ENCODE results near the gene MGST2.

Gene MGST2

DNA sequence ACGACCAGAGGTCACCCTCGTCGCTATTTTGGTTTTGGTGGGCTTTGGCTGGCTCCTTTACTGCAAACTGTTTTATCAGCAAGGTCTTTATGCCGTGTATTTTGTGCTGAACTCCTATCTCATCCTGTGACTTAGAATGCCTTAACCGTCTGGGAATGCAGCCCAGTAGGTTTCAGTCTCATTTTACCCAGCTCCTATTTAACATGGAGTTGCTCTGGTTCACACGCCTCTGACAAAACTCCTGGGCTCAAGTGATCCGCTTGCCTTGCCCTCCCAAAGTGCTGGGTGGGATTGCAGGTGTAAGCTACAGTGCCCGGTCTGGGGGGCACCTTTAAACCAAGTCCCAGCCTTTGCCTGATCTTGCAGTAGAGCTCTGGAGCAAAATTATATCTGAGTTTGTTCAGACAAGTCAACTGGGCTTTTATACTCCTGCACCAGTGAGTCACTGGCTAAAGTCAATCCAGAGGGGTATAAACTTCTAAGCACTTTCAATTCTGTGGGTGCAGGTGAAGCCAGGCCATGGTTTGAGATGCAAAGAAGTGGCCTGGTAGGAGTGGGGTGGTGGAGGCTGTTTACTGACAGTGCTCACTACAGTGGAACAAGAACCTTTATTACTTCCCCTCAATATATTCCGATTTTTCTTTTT is 50.2 kb downstream of the MGST2 start:
- H3K9ac ChIP-seq (ENCODE audit: low read length), result no peak overlapping the region
- no peak overlapping the region for H3K4me3 ChIP-seq (ENCODE audit: low read depth in 1 of 2, low read length in 2 of 2)
- no peak overlapping the region for H3K27ac ChIP-seq (ENCODE audit: low read depth, low read length)
- peaks cover 24% of the 10 kb centered on the region for H3K4me1 ChIP-seq (ENCODE audit: insufficient read depth, low read length)
- peaks cover 8% of the 10 kb centered on the region for H3K36me3 ChIP-seq (ENCODE audit: insufficient read depth, low read length)
- H3K9me3 ChIP-seq (ENCODE audit: low read length), result no peaks in the 10 kb centered on the region
- H3K27me3 ChIP-seq (ENCODE audit: control insufficient read depth in 1 of 2, insufficient read depth in 2 of 2, low read length in 2 of 2), result no peaks in the 10 kb centered on the region

DNA sequence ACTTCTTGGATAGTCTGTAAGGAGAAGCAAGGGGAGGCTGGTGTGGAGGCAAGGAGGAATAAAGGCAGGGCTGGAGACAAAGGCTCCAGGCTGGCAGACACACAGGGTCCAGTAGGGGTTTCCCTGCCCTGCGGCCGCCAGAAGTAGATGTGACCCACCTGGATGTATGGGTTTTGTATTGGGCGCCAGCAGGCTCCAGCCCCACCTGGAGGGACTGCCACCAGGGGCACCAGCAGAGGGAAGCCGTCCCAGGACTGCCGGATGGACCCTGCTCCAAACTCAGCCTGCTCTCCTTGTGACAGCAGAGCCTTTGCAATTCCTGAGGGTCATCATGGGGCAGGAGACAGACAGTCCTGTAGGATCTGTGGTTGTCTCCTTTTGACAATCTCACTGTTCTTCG is 52.7 kb downstream of the MGST2 start:
- H3K36me3 ChIP-seq (ENCODE audit: insufficient read depth, low read length), result peaks cover 8% of the 10 kb centered on the region
- no peaks in the 10 kb centered on the region for H3K27me3 ChIP-seq (ENCODE audit: control insufficient read depth in 1 of 2, insufficient read depth in 2 of 2, low read length in 2 of 2)
- no peaks in the 10 kb centered on the region for H3K9me3 ChIP-seq (ENCODE audit: low read length)
- no peak overlapping the region for H3K9ac ChIP-seq (ENCODE audit: low read length)
- no peak overlapping the region for H3K4me3 ChIP-seq (ENCODE audit: low read depth in 1 of 2, low read length in 2 of 2)
- H3K4me1 ChIP-seq (ENCODE audit: insufficient read depth, low read length), result peaks cover 11% of the 10 kb centered on the region
- no peak overlapping the region for H3K27ac ChIP-seq (ENCODE audit: low read depth, low read length)

DNA sequence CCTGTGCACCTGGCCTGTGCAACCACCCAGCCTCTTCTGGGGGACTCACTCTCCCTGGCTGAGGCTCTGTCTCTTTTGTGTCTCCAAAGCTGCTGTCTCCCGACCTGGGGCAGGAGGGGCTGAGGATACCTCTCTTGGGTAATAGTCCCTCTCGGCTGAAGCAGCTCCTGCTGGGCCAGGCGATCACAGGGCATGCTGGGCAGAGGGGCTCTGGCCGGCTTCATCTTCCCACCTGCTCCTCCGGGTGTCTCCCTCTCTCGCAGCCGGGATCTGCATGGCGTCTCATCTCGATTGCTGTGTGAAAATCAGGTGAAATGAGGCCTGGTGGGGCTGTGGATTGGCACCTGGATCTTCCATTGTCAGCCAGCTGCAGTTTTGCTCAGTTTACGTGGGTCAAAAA is 53.2 kb downstream of the MGST2 start:
- Histone ChIP-seq H3K4me3 (ENCODE audit: low read depth in 1 of 2, low read length in 2 of 2) (no peak overlapping the region), H3K9ac (ENCODE audit: low read length) (no peak overlapping the region), H3K27ac (ENCODE audit: low read depth, low read length) (no peak overlapping the region), H3K4me1 (ENCODE audit: insufficient read depth, low read length) (peaks cover 6% of the 10 kb centered on the region), H3K27me3 (ENCODE audit: control insufficient read depth in 1 of 2, insufficient read depth in 2 of 2, low read length in 2 of 2) (no peaks in the 10 kb centered on the region), H3K9me3 (ENCODE audit: low read length) (no peaks in the 10 kb centered on the region), H3K36me3 (ENCODE audit: insufficient read depth, low read length) (peaks cover 8% of the 10 kb centered on the region)

DNA sequence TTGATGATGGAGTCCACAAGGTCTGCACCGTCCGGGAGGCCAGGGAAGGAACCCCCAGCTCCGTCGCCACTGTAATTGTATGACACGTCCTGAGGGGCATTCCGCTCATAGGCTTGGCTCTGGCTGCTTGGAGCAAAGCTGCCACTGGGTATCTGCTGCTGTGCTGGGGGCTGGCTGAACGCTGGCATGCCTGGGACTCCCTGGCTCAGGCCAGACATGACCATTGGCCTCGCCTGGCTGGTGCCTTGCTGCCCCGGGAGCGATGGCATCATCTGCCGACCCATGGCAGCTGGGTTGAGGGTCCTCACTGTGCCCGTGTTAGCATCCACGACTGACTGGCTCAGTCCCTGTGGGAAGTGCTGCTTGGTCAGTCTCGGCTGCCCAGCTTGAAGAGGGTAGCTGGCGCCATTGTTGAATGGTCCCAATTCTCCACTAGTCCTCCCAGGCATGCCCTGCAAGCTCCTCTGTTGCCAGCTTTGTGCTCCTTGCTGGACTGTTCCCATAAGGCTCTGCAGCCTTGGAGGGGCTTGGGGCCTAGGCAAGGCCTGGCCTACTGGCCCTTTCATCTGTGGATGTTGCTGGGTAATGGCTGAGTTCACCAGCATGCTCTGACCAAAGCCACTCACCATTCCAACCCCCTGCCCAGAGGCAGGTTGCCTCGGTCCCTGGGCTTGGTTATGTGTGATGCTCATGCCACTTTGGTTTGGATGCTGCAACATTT is 53.9 kb downstream of the MGST2 start:
- Histone ChIP-seq H3K4me3 (ENCODE audit: low read depth in 1 of 2, low read length in 2 of 2) (no peak overlapping the region), H3K4me1 (ENCODE audit: insufficient read depth, low read length) (no peaks in the 10 kb centered on the region), H3K36me3 (ENCODE audit: insufficient read depth, low read length) (peaks cover 8% of the 10 kb centered on the region), H3K9me3 (ENCODE audit: low read length) (no peaks in the 10 kb centered on the region), H3K27ac (ENCODE audit: low read depth, low read length) (no peak overlapping the region), H3K9ac (ENCODE audit: low read length) (no peak overlapping the region), H3K27me3 (ENCODE audit: control insufficient read depth in 1 of 2, insufficient read depth in 2 of 2, low read length in 2 of 2) (no peaks in the 10 kb centered on the region)

DNA sequence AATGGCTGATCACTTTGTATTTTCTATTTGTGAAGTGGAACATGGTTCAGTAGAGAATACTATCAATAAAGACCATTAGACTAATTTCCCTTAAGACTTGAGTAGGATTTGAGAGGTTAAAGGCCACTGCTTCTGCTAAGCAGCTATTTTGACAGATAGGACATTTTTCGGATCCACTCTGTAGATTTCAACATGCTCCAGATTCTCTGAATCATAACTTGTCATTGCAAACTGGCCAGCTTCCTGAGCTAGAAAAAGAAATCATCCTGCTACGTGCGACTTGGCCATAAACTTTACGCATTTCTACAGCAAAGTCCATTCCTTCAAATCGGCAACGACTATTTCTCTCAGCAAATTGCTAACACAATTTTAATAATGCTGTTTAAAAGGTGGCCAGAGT is 55.2 kb downstream of the MGST2 start:
- Histone ChIP-seq H3K36me3 (ENCODE audit: insufficient read depth, low read length) (peaks cover 8% of the 10 kb centered on the region), H3K4me3 (ENCODE audit: low read depth in 1 of 2, low read length in 2 of 2) (no peak overlapping the region), H3K9me3 (ENCODE audit: low read length) (no peaks in the 10 kb centered on the region), H3K27me3 (ENCODE audit: control insufficient read depth in 1 of 2, insufficient read depth in 2 of 2, low read length in 2 of 2) (no peaks in the 10 kb centered on the region), H3K27ac (ENCODE audit: low read depth, low read length) (no peak overlapping the region), H3K9ac (ENCODE audit: low read length) (no peak overlapping the region), H3K4me1 (ENCODE audit: insufficient read depth, low read length) (no peaks in the 10 kb centered on the region)

DNA sequence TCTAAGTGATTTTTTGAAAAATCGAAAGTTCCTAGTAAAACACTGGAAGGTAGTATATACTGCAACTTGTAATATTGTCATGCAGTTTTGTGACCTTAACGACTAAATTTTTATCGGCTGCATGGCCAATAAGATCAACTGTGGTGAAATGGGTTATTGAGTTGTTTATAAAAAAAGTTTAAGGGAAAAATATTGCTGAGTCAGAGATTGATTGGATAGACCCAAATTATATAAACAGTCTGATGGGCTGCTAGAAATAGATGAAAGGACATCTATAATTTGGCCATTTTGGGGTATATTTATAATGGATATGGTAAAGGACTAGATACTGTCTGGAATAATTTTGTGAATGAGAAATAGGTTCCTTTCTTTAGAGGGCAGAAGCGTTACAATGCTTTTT is 56.2 kb downstream of the MGST2 start:
- Histone ChIP-seq H3K36me3 (ENCODE audit: insufficient read depth, low read length) (peaks cover 8% of the 10 kb centered on the region), H3K4me3 (ENCODE audit: low read depth in 1 of 2, low read length in 2 of 2) (no peak overlapping the region), H3K27ac (ENCODE audit: low read depth, low read length) (no peak overlapping the region), H3K9ac (ENCODE audit: low read length) (no peak overlapping the region), H3K4me1 (ENCODE audit: insufficient read depth, low read length) (no peaks in the 10 kb centered on the region), H3K9me3 (ENCODE audit: low read length) (no peaks in the 10 kb centered on the region), H3K27me3 (ENCODE audit: control insufficient read depth in 1 of 2, insufficient read depth in 2 of 2, low read length in 2 of 2) (no peaks in the 10 kb centered on the region)

DNA sequence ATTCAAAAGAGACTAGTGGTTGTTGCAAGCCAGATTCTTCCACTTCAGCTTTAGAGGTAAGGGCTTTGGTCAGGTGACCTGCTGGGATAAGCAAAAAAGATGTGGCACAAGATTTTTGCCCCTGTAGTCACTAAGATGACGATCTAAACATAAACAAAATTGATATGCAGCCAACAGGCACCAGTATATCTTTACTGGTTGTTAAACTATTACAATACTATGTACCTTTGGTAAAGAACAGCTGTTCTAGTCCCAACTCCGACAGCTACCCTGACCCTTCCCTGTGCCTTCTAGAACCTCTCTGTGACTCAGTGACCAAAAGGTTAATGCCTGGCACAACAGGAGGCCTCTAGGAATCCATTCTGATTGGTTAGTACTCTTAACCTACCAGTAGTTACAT is 59.6 kb downstream of the MGST2 start:
- H3K36me3 ChIP-seq (ENCODE audit: insufficient read depth, low read length), result no peaks in the 10 kb centered on the region
- no peaks in the 10 kb centered on the region for H3K4me1 ChIP-seq (ENCODE audit: insufficient read depth, low read length)
- no peak overlapping the region for H3K27ac ChIP-seq (ENCODE audit: low read depth, low read length)
- no peak overlapping the region for H3K9ac ChIP-seq (ENCODE audit: low read length)
- H3K4me3 ChIP-seq (ENCODE audit: low read depth in 1 of 2, low read length in 2 of 2), result no peak overlapping the region
- no peaks in the 10 kb centered on the region for H3K9me3 ChIP-seq (ENCODE audit: low read length)
- H3K27me3 ChIP-seq (ENCODE audit: control insufficient read depth in 1 of 2, insufficient read depth in 2 of 2, low read length in 2 of 2), result no peaks in the 10 kb centered on the region

DNA sequence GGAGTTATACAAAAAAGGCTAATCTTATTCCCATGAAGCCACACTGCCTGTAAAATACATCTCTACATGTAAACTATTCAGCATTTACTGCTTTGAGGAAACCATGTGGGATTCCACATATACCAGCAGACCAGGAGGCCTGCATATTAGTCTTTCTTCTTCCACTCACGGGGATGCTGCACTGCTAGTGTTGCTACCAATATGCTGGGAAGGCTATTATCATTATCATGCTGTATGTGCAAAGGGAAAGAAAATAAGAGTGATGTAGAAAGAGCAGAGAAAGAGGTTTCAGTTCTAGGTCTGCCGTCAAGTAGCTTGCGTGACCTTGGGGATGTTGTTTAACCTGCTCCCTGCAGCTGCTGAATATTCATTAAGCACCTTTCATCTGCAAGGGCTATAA is 61.0 kb downstream of the MGST2 start:
- Histone ChIP-seq H3K4me3 (ENCODE audit: low read depth in 1 of 2, low read length in 2 of 2) (no peak overlapping the region), H3K36me3 (ENCODE audit: insufficient read depth, low read length) (no peaks in the 10 kb centered on the region), H3K9me3 (ENCODE audit: low read length) (no peaks in the 10 kb centered on the region), H3K27ac (ENCODE audit: low read depth, low read length) (no peak overlapping the region), H3K9ac (ENCODE audit: low read length) (no peak overlapping the region), H3K27me3 (ENCODE audit: control insufficient read depth in 1 of 2, insufficient read depth in 2 of 2, low read length in 2 of 2) (no peaks in the 10 kb centered on the region), H3K4me1 (ENCODE audit: insufficient read depth, low read length) (no peaks in the 10 kb centered on the region)

DNA sequence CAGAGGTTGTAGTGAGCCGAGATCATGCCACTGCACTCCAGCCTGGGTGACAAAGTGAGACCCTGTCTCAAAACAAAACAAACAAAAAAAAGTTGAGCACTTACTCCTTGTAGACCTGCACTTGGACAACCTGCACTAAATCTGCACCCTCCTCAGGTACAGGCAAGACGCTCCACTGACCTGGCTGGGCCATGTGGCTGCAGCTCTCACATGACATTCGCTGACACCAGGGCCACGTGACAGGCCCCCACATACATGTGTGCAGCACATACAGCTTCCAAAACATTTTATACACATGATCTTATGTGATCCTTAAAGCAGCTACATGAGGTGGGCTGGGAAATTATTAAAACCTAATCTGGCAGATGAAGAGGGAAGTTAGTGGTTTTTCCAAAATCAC is 62.5 kb downstream of the MGST2 start:
- H3K4me3 ChIP-seq (ENCODE audit: low read depth in 1 of 2, low read length in 2 of 2), result no peak overlapping the region
- H3K36me3 ChIP-seq (ENCODE audit: insufficient read depth, low read length), result no peaks in the 10 kb centered on the region
- no peaks in the 10 kb centered on the region for H3K9me3 ChIP-seq (ENCODE audit: low read length)
- no peak overlapping the region for H3K9ac ChIP-seq (ENCODE audit: low read length)
- H3K27ac ChIP-seq (ENCODE audit: low read depth, low read length), result no peak overlapping the region
- no peaks in the 10 kb centered on the region for H3K4me1 ChIP-seq (ENCODE audit: insufficient read depth, low read length)
- no peaks in the 10 kb centered on the region for H3K27me3 ChIP-seq (ENCODE audit: control insufficient read depth in 1 of 2, insufficient read depth in 2 of 2, low read length in 2 of 2)

DNA sequence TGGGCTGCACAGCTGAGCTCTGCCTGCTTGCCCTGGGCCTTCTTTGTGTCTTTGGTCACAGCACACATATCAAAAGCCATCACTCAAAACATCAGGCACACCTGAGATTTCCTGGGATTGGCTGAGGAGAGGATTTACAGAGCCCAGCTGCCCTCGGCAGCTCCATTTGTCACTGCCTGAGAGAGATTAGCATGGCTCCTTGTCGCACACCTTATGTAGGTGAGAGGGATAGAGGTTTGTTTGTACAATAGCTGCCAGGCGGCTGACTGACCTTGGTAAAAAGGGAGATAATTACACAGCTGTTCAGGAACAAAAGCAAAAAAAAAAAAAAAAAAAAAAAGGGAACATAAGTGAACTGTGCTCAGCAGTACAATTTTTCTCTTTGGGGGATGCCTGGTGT is 63.2 kb downstream of the MGST2 start:
- Histone ChIP-seq H3K4me3 (ENCODE audit: low read depth in 1 of 2, low read length in 2 of 2) (no peak overlapping the region), H3K4me1 (ENCODE audit: insufficient read depth, low read length) (no peaks in the 10 kb centered on the region), H3K27ac (ENCODE audit: low read depth, low read length) (no peak overlapping the region), H3K27me3 (ENCODE audit: control insufficient read depth in 1 of 2, insufficient read depth in 2 of 2, low read length in 2 of 2) (no peaks in the 10 kb centered on the region), H3K9me3 (ENCODE audit: low read length) (no peaks in the 10 kb centered on the region), H3K36me3 (ENCODE audit: insufficient read depth, low read length) (no peaks in the 10 kb centered on the region), H3K9ac (ENCODE audit: low read length) (no peak overlapping the region)

DNA sequence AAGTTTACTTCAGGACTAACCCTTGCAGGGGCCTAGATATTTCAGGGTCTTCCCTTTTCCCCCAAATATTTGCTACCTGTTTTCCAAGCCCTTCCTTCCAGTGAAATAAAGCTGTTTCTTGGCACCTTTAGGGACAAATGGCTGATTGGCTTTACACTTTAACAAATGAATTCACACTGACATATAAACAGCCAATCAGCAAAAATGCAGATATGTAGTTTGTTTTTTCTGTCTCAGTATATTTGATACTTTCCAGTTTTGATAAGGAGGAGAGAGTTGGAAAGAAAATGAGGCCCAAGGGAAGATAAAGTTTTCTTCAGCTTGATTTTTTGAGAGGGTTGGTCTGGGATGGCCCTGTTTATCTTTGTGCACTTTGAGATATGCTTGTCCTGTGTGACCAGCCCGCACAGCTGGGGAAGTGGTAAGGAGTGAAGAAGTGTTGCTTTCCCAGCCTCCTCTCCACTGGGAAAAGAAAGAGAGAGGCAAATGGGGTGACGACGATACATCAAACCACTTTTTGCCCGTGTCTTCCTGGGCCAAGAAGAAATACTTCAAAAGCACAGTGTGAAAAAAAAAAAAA is 67.5 kb downstream of the MGST2 start:
- peaks cover 5% of the 10 kb centered on the region for H3K4me1 ChIP-seq (ENCODE audit: insufficient read depth, low read length)
- H3K9me3 ChIP-seq (ENCODE audit: low read length), result no peaks in the 10 kb centered on the region
- no peaks in the 10 kb centered on the region for H3K27me3 ChIP-seq (ENCODE audit: control insufficient read depth in 1 of 2, insufficient read depth in 2 of 2, low read length in 2 of 2)
- no peak overlapping the region for H3K9ac ChIP-seq (ENCODE audit: low read length)
- H3K36me3 ChIP-seq (ENCODE audit: insufficient read depth, low read length), result no peaks in the 10 kb centered on the region
- no peak overlapping the region for H3K4me3 ChIP-seq (ENCODE audit: low read depth in 1 of 2, low read length in 2 of 2)
- H3K27ac ChIP-seq (ENCODE audit: low read depth, low read length), result no peak overlapping the region

Measured in muscle layer of colon (tissue), 2 donors.